Astrocyte of the spinal cord (primary cell): ENCODE results near the gene UVRAG.

Experiments used
- DNase-seq: peaks from one replicate; pipeline ENCODE4 v3.0.0; 2011; ENCODE audit warnings: low read depth, low spot score
- H3K4me3 ChIP-seq: 2 replicates; pipeline ENCODE4 v1.5.1; 2011; ENCODE audit warnings: low read depth, mild to moderate bottlenecking, low read length, moderate library complexity
- in situ Hi-C: cut with HindIII; loops from 2 replicates; pipeline ENCODE4 v1.10.0; 2017; ENCODE audit warnings: low sequenced_read_pairs
- TF ChIP-seq, protein P1 (sequence below): IDR thresholded peaks from 2 replicates; pipeline ENCODE4 v1.5.1; 2012; ENCODE audit warnings: low read depth, mild to moderate bottlenecking, low read length, inconsistent platforms

Gene UVRAG

DNA sequence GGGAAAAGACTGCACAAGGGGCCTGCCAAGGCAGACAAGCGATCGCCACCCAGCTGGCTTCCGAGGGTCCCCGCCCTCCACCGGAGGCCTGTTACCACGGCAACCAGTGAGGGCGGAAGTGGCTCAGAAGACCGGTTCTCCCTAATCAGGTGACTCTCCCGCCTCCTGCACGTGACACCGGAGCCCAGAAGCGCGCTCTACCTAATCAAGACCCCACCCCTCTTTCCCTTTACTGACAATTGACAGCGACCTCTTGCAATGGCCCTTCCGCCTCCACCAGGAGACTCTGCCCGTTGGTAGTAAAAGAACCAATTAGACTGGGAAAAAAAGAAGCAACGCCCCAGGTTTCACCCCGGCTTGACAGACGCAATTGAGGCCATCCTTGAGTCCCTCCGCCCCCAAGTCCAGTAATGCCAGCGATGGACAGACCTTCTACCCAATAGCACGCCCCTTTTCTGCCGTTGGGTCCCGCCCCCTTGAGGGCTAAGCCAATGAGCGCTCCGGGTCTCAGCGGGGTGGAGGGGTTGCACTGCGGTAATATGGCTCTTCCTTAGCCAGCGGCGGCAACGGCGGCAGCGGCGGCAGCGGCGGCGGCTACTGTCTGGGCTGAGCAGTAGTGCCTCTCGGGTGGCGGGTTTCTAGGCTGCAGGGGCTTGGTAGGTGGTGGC is at the start of gene UVRAG:
Gene UVRAG, plus strand, starts transcription at position 534 of the 668 bp plus-strand sequence. CDS start 198 bp downstream, outside the sequence.
- TF ChIP-seq, protein P1, sequence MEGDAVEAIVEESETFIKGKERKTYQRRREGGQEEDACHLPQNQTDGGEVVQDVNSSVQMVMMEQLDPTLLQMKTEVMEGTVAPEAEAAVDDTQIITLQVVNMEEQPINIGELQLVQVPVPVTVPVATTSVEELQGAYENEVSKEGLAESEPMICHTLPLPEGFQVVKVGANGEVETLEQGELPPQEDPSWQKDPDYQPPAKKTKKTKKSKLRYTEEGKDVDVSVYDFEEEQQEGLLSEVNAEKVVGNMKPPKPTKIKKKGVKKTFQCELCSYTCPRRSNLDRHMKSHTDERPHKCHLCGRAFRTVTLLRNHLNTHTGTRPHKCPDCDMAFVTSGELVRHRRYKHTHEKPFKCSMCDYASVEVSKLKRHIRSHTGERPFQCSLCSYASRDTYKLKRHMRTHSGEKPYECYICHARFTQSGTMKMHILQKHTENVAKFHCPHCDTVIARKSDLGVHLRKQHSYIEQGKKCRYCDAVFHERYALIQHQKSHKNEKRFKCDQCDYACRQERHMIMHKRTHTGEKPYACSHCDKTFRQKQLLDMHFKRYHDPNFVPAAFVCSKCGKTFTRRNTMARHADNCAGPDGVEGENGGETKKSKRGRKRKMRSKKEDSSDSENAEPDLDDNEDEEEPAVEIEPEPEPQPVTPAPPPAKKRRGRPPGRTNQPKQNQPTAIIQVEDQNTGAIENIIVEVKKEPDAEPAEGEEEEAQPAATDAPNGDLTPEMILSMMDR: no peak
- peak within 1 kb of the TSS; percentile 87 for H3K4me3 ChIP-seq
- peak; percentile 99 for DNase-seq
- in situ Hi-C loops: no loop called here

- TF ChIP-seq, protein P1: no peak
- no peak overlapping the region for H3K4me3 ChIP-seq
- in situ Hi-C loops: no loop called here
- no peak for DNase-seq
Measured at GRCh38 chr11:75766443-75767227, 48.4 kb upstream of the UVRAG start.

DNA sequence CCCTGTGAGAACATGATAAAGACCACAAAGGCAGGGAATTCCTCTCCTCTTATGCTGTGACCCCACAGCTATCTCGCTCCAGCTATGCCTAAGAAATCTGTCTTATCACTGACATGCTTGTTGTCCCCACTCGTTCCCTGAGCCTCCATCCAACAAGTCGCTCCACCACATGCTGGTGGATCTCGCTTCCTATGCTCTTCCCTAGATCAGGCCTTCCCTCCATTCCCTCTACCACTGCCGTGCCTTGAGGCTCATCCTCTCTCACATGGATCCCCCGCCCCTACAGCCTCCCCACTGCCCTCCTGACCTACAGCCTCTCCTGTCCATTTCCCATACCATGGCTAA is 47.8 kb upstream of the UVRAG start:
- H3K4me3 ChIP-seq: no peak overlapping the region
- no peak for DNase-seq
- TF ChIP-seq, protein P1: no peak
- in situ Hi-C loops: no loop called here

DNA sequence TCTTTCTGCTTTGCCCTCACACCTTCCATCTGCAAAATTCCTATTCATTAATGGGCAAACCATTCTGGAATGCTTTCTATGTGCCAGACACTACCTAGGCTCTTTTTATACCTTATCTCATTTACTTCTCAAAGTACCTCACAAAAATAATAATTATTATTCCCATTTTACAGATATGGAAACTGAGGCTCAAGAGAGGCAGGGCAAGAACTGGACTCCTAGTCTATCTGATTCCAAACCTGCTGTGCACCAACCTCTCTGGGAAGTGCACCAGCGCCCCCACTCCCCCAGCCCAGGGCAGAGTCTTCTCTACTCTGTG is 47.3 kb upstream of the UVRAG start:
- TF ChIP-seq, protein P1: no peak
- no peak overlapping the region for H3K4me3 ChIP-seq
- in situ Hi-C loops: no loop called here
- DNase-seq: no peak

GRCh38 chr11:75768112-75768908 is 46.7 kb upstream of the UVRAG start, which contains the start of gene DGAT2:
Gene DGAT2 (plus strand): TSS chr11:75768778. CDS start chr11:75768992, 214 bp downstream.
- DNase-seq: peak; percentile 63
- in situ Hi-C loops: no loop called here
- TF ChIP-seq, protein P1: no peak
- peak within 1 kb of the TSS; percentile 32 for H3K4me3 ChIP-seq

- no peak overlapping the region for H3K4me3 ChIP-seq
- TF ChIP-seq, protein P1: no peak
- in situ Hi-C loops: no loop called here
- no peak for DNase-seq
Measured at GRCh38 chr11:75768909-75769771, 45.9 kb upstream of the UVRAG start.
